ENCODE results near the gene EFHB. TPM values are rescaled to one million over a fixed set of nuclear protein-coding genes. Genes with fewer than 3 reads are reported as not detected.

EFHB gene
- polyA plus RNA-seq, 1 experiment = 0.24 TPM

GRCh38 chr3:19950316-19950715 is 16.3 kb upstream of the EFHB start:
- no peaks in the 10 kb centered on the region for H3K27me3 ChIP-seq (ENCODE audit: control insufficient read depth, insufficient read depth, low read length)
- no peak for TF ChIP-seq CTCF (IDR thresholded peaks at IDR 0.05; ENCODE audit: low read depth, low read length)
- peaks cover 3% of the 10 kb centered on the region; the same call in 1 of the 2 replicates for H3K9me3 ChIP-seq (ENCODE audit: control insufficient read depth, insufficient read depth, low read length)
- DNase-seq (ENCODE audit: low read depth, low spot score) = no peak
- H3K4me3 ChIP-seq (ENCODE audit: low read depth, low read length) = no peak overlapping the region
- POLR2A ChIA-PET = interaction anchor here (0.5 kb wide), 1 partner anchor 73 kb away, joined by 5 read pairs; no protein-coding TSS in a partner anchor
- CTCF ChIA-PET = interaction anchor here (1.6 kb wide), 1 partner anchor 64 kb away, joined by 3 read pairs; no protein-coding TSS in a partner anchor
- H3K27ac ChIP-seq (ENCODE audit: low read depth, low read length) = no peak overlapping the region

- POLR2A ChIA-PET = interaction anchor here (1.0 to 1.7 kb wide), 3 partner anchors 8 to 59 kb away, joined by 3 to 6 read pairs (median 6); no protein-coding TSS in a partner anchor
- TF ChIP-seq CTCF (IDR thresholded peaks at IDR 0.05; ENCODE audit: low read depth, low read length) = no peak
- H3K27me3 ChIP-seq (ENCODE audit: control insufficient read depth, insufficient read depth, low read length) = no peaks in the 10 kb centered on the region
- no peak for DNase-seq (ENCODE audit: low read depth, low spot score)
- peaks cover 3% of the 10 kb centered on the region; the same call in 1 of the 2 replicates for H3K9me3 ChIP-seq (ENCODE audit: control insufficient read depth, insufficient read depth, low read length)
- CTCF ChIA-PET = interaction anchor here (1.0 kb wide), 1 partner anchor 62 kb away, joined by 3 read pairs; no protein-coding TSS in a partner anchor
- peak overlapping the region; percentile 97 for H3K4me3 ChIP-seq (ENCODE audit: low read depth, low read length)
- no peak overlapping the region for H3K27ac ChIP-seq (ENCODE audit: low read depth, low read length)
Observed at GRCh38 chr3:19948226-19948591, 14.2 kb upstream of the EFHB start.

- no peak for DNase-seq (ENCODE audit: low read depth, low spot score)
- no peak for TF ChIP-seq CTCF (IDR thresholded peaks at IDR 0.05; ENCODE audit: low read depth, low read length)
- ChIA-PET CTCF (interaction anchor here (1.0 kb wide), 1 partner anchor 62 kb away, joined by 3 read pairs; no protein-coding TSS in a partner anchor), POLR2A (interaction anchor here (1.0 to 1.7 kb wide), 3 partner anchors 9 to 59 kb away, joined by 3 to 6 read pairs (median 6); no protein-coding TSS in a partner anchor)
- Histone ChIP-seq H3K4me3 (ENCODE audit: low read depth, low read length) (peak overlapping the region; percentile 97), H3K27me3 (ENCODE audit: control insufficient read depth, insufficient read depth, low read length) (no peaks in the 10 kb centered on the region), H3K27ac (ENCODE audit: low read depth, low read length) (peak overlapping the region; percentile 99), H3K9me3 (ENCODE audit: control insufficient read depth, insufficient read depth, low read length) (peaks cover 3% of the 10 kb centered on the region; the same call in 1 of the 2 replicates)
Observed at GRCh38 chr3:19947549-19948225, 13.7 kb upstream of the EFHB start.

- Histone ChIP-seq H3K27me3 (ENCODE audit: control insufficient read depth, insufficient read depth, low read length) (no peaks in the 10 kb centered on the region), H3K4me3 (ENCODE audit: low read depth, low read length) (peak within 1 kb of the TSS; percentile 97), H3K9me3 (ENCODE audit: control insufficient read depth, insufficient read depth, low read length) (peaks cover 3% of the 10 kb centered on the region; the same call in 1 of the 2 replicates), H3K27ac (ENCODE audit: low read depth, low read length) (peak within 1 kb of the TSS; percentile 99)
- peak; percentile 95 for DNase-seq (ENCODE audit: low read depth, low spot score)
- CTCF ChIA-PET = interaction anchor here (0.5 to 1.0 kb wide), 2 partner anchors 61 to 158 kb away, joined by 3 read pairs; no protein-coding TSS in a partner anchor
- TF ChIP-seq CTCF (IDR thresholded peaks at IDR 0.05; ENCODE audit: low read depth, low read length) = no peak
- POLR2A ChIA-PET = interaction anchor here (1.0 to 1.7 kb wide), 2 partner anchors 10 to 58 kb away, joined by 3 to 6 read pairs; no protein-coding TSS in a partner anchor
Observed at GRCh38 chr3:19946832-19947548, 13.0 kb upstream of the EFHB start, which contains the start of gene RAB5A. Gene RAB5A, plus strand, starts transcription at chr3:19947097. Its CDS starts 3,802 bp downstream, at chr3:19950899.
